ENCODE measurements around the gene FBXL4.

FBXL4 gene

GRCh38 chr6:98844244-98845210, 103.2 kb downstream of the FBXL4 start:
- Histone ChIP-seq H3K4me3 (ENCODE audit: low read depth in 1 of 2, low read length in 2 of 2) (no peak overlapping the region), H3K9me3 (ENCODE audit: insufficient read depth, low read length, severe bottlenecking) (no peaks in the 10 kb centered on the region), H3K27ac (ENCODE audit: low read length) (no peak overlapping the region), H2AFZ (ENCODE audit: low read depth, low read length) (no peak overlapping the region), H3K36me3 (ENCODE audit: insufficient read depth, low read length) (no peaks in the 10 kb centered on the region), H3K4me1 (ENCODE audit: insufficient read depth, low read length) (no peaks in the 10 kb centered on the region), H3K79me2 (ENCODE audit: insufficient read depth, low read length) (no peaks in the 10 kb centered on the region), H3K4me2 (ENCODE audit: insufficient read depth, low read length) (no peak overlapping the region), H3K9ac (ENCODE audit: low read depth, low read length) (no peak overlapping the region), H3K27me3 (ENCODE audit: insufficient read depth, low read length, poor library complexity) (no peaks in the 10 kb centered on the region), H4K20me1 (ENCODE audit: insufficient read depth, low read length) (no peaks in the 10 kb centered on the region)
- DNase-seq (no peak), ATAC-seq (ENCODE audit: insufficient read depth, low read depth) (no peak)
- no peak for TF ChIP-seq CTCF (IDR thresholded peaks at IDR 0.05; ENCODE audit: borderline replicate concordance, extremely low read depth, low read length, poor library complexity, severe bottlenecking)
- TF ChIP-seq EZH2 (IDR thresholded peaks at IDR 0.05; ENCODE audit: borderline replicate concordance, low read depth, low read length, severe bottlenecking), result no peak

- H2AFZ ChIP-seq (ENCODE audit: low read depth, low read length), result no peak overlapping the region
- H3K27ac ChIP-seq (ENCODE audit: low read length), result no peak overlapping the region
- H3K79me2 ChIP-seq (ENCODE audit: insufficient read depth, low read length), result no peaks in the 10 kb centered on the region
- H3K4me1 ChIP-seq (ENCODE audit: insufficient read depth, low read length), result no peaks in the 10 kb centered on the region
- no peak overlapping the region for H3K9ac ChIP-seq (ENCODE audit: low read depth, low read length)
- no peak for DNase-seq
- H3K4me2 ChIP-seq (ENCODE audit: insufficient read depth, low read length), result no peak overlapping the region
- H4K20me1 ChIP-seq (ENCODE audit: insufficient read depth, low read length), result no peaks in the 10 kb centered on the region
- H3K4me3 ChIP-seq (ENCODE audit: low read depth in 1 of 2, low read length in 2 of 2), result no peak overlapping the region
- H3K27me3 ChIP-seq (ENCODE audit: insufficient read depth, low read length, poor library complexity), result no peaks in the 10 kb centered on the region
- no peaks in the 10 kb centered on the region for H3K36me3 ChIP-seq (ENCODE audit: insufficient read depth, low read length)
- TF ChIP-seq CTCF (IDR thresholded peaks at IDR 0.05; ENCODE audit: borderline replicate concordance, extremely low read depth, low read length, poor library complexity, severe bottlenecking) (no peak), EZH2 (IDR thresholded peaks at IDR 0.05; ENCODE audit: borderline replicate concordance, low read depth, low read length, severe bottlenecking) (no peak)
- no peak for ATAC-seq (ENCODE audit: insufficient read depth, low read depth)
- no peaks in the 10 kb centered on the region for H3K9me3 ChIP-seq (ENCODE audit: insufficient read depth, low read length, severe bottlenecking)
Observed at GRCh38 chr6:98843271-98844243, 104.2 kb downstream of the FBXL4 start.

- DNase-seq, result no peak
- H3K4me2 ChIP-seq (ENCODE audit: insufficient read depth, low read length), result no peak overlapping the region
- H3K79me2 ChIP-seq (ENCODE audit: insufficient read depth, low read length), result no peaks in the 10 kb centered on the region
- H3K4me3 ChIP-seq (ENCODE audit: low read depth in 1 of 2, low read length in 2 of 2), result no peak overlapping the region
- H4K20me1 ChIP-seq (ENCODE audit: insufficient read depth, low read length), result no peaks in the 10 kb centered on the region
- TF ChIP-seq CTCF (IDR thresholded peaks at IDR 0.05; ENCODE audit: borderline replicate concordance, extremely low read depth, low read length, poor library complexity, severe bottlenecking) (no peak), EZH2 (IDR thresholded peaks at IDR 0.05; ENCODE audit: borderline replicate concordance, low read depth, low read length, severe bottlenecking) (no peak)
- H3K36me3 ChIP-seq (ENCODE audit: insufficient read depth, low read length), result no peaks in the 10 kb centered on the region
- no peaks in the 10 kb centered on the region for H3K4me1 ChIP-seq (ENCODE audit: insufficient read depth, low read length)
- ATAC-seq (ENCODE audit: insufficient read depth, low read depth), result no peak
- no peak overlapping the region for H3K9ac ChIP-seq (ENCODE audit: low read depth, low read length)
- H3K9me3 ChIP-seq (ENCODE audit: insufficient read depth, low read length, severe bottlenecking), result no peaks in the 10 kb centered on the region
- no peak overlapping the region for H3K27ac ChIP-seq (ENCODE audit: low read length)
- no peaks in the 10 kb centered on the region for H3K27me3 ChIP-seq (ENCODE audit: insufficient read depth, low read length, poor library complexity)
- no peak overlapping the region for H2AFZ ChIP-seq (ENCODE audit: low read depth, low read length)
Observed at GRCh38 chr6:98842342-98843180, 105.2 kb downstream of the FBXL4 start.

Measured in DND-41 (cell line).